GM13976 (cell line): ENCODE results near the gene IER3.

Experiments
- DNase-seq: peaks from one replicate; pipeline ENCODE4 v3.0.0; 2012; ENCODE audit warnings: low spot score
- in situ Hi-C: fragments of 300-500 bp; cut with MboI; formaldehyde crosslinking; loops from one replicate; pipeline ENCODE4 v1.12.0; 2022; ENCODE audit warnings: low sequenced_read_pairs, mixed read lengths, inconsistent platforms; ENCODE audit not compliant: unreplicated experiment
- TF ChIP-seq, protein P1 (sequence below): IDR thresholded peaks from 2 replicates; pipeline ENCODE4 v1.5.1; 2012; ENCODE audit warnings: borderline replicate concordance, mild to moderate bottlenecking; ENCODE audit not compliant: insufficient read depth; ENCODE audit errors: extremely low read depth, missing control alignments, control extremely low read depth

The IER3 gene

DNA sequence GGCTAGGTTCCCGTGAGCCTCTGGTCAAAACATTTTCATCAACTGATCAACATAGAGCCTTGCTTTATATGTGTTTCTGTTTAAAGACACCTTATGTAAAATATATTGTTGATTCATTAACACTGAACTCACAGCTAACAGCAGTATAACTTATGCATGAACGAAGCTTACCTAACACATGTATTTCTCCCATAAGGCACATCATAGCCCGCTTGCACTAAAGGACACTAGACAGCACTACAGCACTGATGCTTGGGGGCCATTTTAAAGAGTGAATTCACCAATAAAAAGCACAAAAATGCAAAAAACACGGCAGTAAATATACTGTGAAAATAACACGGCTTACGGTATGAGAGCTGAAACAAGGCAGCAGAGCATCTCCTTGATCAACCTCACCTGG is 5.8 kb downstream of the IER3 start:
- TF ChIP-seq, protein P1, sequence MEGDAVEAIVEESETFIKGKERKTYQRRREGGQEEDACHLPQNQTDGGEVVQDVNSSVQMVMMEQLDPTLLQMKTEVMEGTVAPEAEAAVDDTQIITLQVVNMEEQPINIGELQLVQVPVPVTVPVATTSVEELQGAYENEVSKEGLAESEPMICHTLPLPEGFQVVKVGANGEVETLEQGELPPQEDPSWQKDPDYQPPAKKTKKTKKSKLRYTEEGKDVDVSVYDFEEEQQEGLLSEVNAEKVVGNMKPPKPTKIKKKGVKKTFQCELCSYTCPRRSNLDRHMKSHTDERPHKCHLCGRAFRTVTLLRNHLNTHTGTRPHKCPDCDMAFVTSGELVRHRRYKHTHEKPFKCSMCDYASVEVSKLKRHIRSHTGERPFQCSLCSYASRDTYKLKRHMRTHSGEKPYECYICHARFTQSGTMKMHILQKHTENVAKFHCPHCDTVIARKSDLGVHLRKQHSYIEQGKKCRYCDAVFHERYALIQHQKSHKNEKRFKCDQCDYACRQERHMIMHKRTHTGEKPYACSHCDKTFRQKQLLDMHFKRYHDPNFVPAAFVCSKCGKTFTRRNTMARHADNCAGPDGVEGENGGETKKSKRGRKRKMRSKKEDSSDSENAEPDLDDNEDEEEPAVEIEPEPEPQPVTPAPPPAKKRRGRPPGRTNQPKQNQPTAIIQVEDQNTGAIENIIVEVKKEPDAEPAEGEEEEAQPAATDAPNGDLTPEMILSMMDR, result no peak
- in situ Hi-C loops, result no loop called here
- no peak for DNase-seq

DNA sequence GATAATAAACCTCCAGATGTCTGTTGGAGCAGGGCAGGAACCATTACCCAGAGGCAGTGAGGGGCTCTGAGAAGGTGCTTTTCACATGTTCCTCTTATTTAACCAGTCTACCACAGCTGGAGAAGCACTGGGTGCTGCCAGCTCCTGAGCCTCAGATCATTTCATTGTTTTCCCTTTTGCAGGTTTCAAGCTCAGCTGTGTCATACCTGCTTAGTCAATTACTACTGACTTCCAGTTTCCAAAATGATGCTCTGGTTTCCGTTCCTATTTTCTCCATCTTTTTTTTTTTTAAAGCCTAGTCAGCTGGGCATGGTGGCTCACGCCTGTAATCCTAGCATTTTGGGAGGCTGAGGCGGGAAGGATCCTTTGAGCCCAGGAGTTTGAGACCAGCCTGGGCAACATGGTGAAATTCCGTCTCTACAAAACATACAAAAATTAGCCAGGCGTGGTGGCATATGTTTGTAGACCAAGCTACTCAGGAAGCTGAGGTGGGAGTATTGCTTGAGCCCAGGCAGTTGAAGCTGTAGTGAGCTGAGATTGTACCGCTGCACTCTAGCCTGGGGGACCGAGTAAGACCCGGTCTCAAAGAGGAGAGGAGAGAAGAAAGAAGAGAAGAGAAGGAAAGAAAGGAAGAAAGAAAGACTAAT is 8.6 kb downstream of the IER3 start:
- TF ChIP-seq, protein P1, result no peak
- no peak for DNase-seq
- in situ Hi-C loops, result no loop called here

GRCh38 chr6:30732237-30732943 is 12.0 kb downstream of the IER3 start:
- TF ChIP-seq, protein P1, result no peak
- no peak for DNase-seq
- in situ Hi-C loops, result no loop called here

GRCh38 chr6:30730601-30731435 is 13.5 kb downstream of the IER3 start:
- in situ Hi-C loops, result no loop called here
- peak; percentile 80 for DNase-seq
- TF ChIP-seq, protein P1, result peak; percentile 91

DNA sequence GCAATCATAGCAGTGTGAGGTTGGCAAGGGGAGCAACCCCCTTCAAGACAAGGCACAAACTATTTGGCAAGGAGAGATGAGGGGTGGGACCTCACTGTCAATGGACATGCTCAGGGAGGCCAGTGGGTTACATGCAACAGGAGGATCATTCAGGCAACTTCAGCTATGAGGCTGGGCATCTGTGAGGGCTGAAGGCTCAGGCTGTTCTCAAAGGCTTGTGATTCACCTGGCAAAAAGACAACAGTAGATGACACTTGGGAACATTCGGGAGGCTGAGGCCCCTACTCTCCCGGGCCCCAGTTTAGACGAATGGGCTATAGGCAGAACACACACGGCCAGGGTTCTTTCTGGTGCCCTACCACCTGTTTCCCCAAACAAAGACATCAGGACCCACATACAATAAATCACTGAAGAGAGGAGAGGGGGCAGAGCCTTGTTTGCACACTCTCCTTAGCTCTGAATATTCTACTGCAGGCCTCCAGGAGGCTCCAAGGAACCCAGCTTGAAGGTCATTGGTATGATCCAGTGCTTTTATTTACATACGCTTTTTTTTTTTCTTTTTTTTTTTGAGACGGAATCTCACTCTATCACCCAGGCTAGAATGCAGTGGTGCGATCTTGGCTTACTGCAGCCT is 16.3 kb downstream of the IER3 start:
- no peak for DNase-seq
- TF ChIP-seq, protein P1, result no peak
- in situ Hi-C loops, result loop anchor here (5.0 kb wide), 1 partner anchor 56 kb away; the partner anchor contains the start of gene DHX16
